A673 (cell line): ENCODE data around the gene CNTN5. TPM values are rescaled to one million over a fixed set of nuclear protein-coding genes. Genes with fewer than 3 reads are reported as not detected.

Experiments used
- BruUV-seq: library from RNA; stranded (reverse); fragments of 400-500 nt; replicated peaks from 2 replicates; lab custom pipeline; 2021; lab: Mats Ljungman, UMichigan
- CTCF ChIA-PET: fragments of 300-600 bp; sonication (Branson Sonifier 250); formaldehyde crosslinking; loops from one replicate; lab custom pipeline; 2022; ENCODE audit warnings: antibody characterized with exemption; lab: Charles Lee
- POLR2A ChIA-PET: fragments of 300-600 bp; sonication (Branson Sonifier 250); formaldehyde crosslinking; loops from one replicate; lab custom pipeline; 2022; ENCODE audit warnings: antibody characterized with exemption; ENCODE audit not compliant: low non-redundant PET; lab: Charles Lee
- DNase-seq: peaks from one replicate; pipeline ENCODE4 v3.0.0-alpha.2; 2015; ENCODE audit warnings: low spot score
- H3K27ac ChIP-seq: fragments of 200-600 bp; sonication (generic); 2 replicates; pipeline ENCODE4 v1.5.1; 2016; ENCODE audit warnings: mixed run types, low read depth, mild to moderate bottlenecking, mixed read lengths, antibody characterized with exemption, low read length; ENCODE audit not compliant: poor library complexity, severe bottlenecking
- H3K27me3 ChIP-seq: fragments of 200-600 bp; sonication (generic); replicated peaks from 2 replicates; pipeline ENCODE4 v1.6.1; 2017; ENCODE audit warnings: mixed run types, low read depth, mild to moderate bottlenecking, mixed read lengths, antibody characterized with exemption, low read length; ENCODE audit not compliant: insufficient read depth, poor library complexity
- H3K36me3 ChIP-seq: fragments of 200-600 bp; sonication (generic); 2 replicates; pipeline ENCODE4 v1.6.1; 2016; ENCODE audit warnings: mixed run types, mild to moderate bottlenecking, mixed read lengths, antibody characterized with exemption, low read length; ENCODE audit not compliant: insufficient read depth, poor library complexity, severe bottlenecking
- H3K4me1 ChIP-seq: fragments of 200-600 bp; sonication (generic); 2 replicates; pipeline ENCODE4 v1.6.1; 2017; ENCODE audit warnings: mixed run types, mild to moderate bottlenecking, mixed read lengths, antibody characterized with exemption, low read length; ENCODE audit not compliant: insufficient read depth, poor library complexity, severe bottlenecking
- H3K4me3 ChIP-seq: fragments of 200-600 bp; sonication (generic); 2 replicates; pipeline ENCODE4 v1.5.1; 2016; ENCODE audit warnings: low read depth, mixed run types, mild to moderate bottlenecking, mixed read lengths, low read length; ENCODE audit not compliant: poor library complexity, severe bottlenecking
- H3K9me3 ChIP-seq: fragments of 200-600 bp; sonication (generic); 2 replicates; pipeline ENCODE4 v1.6.1; 2016; ENCODE audit warnings: mixed run types, low read depth, mild to moderate bottlenecking, mixed read lengths, antibody characterized with exemption, low read length; ENCODE audit not compliant: poor library complexity, severe bottlenecking
- EZH2 ChIP-seq: fragments of 200-600 bp; sonication (generic); IDR thresholded peaks from 2 replicates; pipeline ENCODE4 v1.6.1; 2017; ENCODE audit warnings: borderline replicate concordance, low read depth, mild to moderate bottlenecking, mixed read lengths, antibody characterized with exemption, low read length; ENCODE audit not compliant: poor library complexity, severe bottlenecking
- intact Hi-C: fragments of 100-400 bp; cut with micrococcal nuclease; formaldehyde crosslinking; loops from one replicate; pipeline ENCODE4 v1.10.0; 2022; ENCODE audit not compliant: unreplicated experiment
- total RNA-seq: library from RNA; stranded (reverse); gene quantifications from 2 replicates; pipeline ENCODE4 v1.2.3, GENCODE V29; 2021
- TF ChIP-seq, protein P1 (sequence below): fragments of 300-800, 200-600 bp; sonication (generic); conservative IDR thresholded peaks from 2 replicates; pipeline ENCODE4 v1.5.1; 2017; ENCODE audit warnings: low read depth, mild to moderate bottlenecking, antibody characterized with exemption, low read length, moderate library complexity, mixed read lengths

CNTN5 gene
- total RNA-seq, 1 experiment from 2014 or later, result 0.80 TPM

DNA sequence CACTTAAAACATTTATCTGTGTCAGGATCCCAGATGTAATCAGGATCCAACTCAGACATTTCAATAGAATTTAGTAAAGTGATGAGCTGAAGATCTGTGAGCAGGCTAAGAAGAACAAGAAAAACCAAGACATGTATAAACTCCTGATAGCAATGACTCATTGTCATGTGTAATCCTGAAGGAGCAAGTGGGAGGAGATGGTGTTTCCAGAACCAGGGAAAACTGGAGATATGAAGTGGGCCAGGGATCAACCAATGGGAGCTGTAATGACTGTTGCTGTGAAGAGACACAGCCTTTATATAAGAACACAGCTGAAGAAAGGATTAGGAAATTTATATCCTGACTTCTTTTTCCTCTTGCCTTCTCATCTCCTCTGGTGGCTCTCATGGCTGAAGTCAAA lies 983.8 kb downstream of the CNTN5 start:
- no TSS peak for BruUV-seq
- peaks cover 3% of the 10 kb centered on the region for H3K9me3 ChIP-seq
- no peak overlapping the region for H3K27ac ChIP-seq
- no peaks in the 10 kb centered on the region for H3K4me1 ChIP-seq
- POLR2A ChIA-PET, result no interaction called here
- intact Hi-C loops, result no loop called here
- CTCF ChIA-PET, result no interaction called here
- TF ChIP-seq, protein P1, sequence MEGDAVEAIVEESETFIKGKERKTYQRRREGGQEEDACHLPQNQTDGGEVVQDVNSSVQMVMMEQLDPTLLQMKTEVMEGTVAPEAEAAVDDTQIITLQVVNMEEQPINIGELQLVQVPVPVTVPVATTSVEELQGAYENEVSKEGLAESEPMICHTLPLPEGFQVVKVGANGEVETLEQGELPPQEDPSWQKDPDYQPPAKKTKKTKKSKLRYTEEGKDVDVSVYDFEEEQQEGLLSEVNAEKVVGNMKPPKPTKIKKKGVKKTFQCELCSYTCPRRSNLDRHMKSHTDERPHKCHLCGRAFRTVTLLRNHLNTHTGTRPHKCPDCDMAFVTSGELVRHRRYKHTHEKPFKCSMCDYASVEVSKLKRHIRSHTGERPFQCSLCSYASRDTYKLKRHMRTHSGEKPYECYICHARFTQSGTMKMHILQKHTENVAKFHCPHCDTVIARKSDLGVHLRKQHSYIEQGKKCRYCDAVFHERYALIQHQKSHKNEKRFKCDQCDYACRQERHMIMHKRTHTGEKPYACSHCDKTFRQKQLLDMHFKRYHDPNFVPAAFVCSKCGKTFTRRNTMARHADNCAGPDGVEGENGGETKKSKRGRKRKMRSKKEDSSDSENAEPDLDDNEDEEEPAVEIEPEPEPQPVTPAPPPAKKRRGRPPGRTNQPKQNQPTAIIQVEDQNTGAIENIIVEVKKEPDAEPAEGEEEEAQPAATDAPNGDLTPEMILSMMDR, result no peak
- no peak for TF ChIP-seq EZH2
- H3K36me3 ChIP-seq, result no peaks in the 10 kb centered on the region
- H3K27me3 ChIP-seq, result no peaks in the 10 kb centered on the region
- no peak overlapping the region for H3K4me3 ChIP-seq
- no peak for DNase-seq

DNA sequence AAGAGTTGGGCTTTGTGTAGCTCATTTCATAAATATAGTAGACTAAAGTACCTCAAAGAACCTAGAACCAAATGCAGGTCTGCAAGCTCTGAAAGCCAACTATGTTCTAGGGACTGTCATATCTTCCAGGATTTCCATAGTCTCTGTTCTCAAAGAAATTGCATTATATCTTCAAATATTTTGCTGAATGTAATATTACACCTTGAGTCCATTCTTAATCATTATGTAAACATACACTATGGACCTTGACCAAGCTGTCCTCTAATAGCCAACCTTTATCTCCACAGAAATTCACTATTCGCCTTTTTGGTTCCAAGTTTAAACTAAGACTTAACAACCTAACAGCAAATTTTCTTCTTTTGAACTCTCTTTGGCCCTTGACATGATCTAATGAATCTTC lies 987.7 kb downstream of the CNTN5 start:
- no peak for DNase-seq
- CTCF ChIA-PET, result no interaction called here
- Histone ChIP-seq H3K4me3 (no peak overlapping the region), H3K9me3 (no peaks in the 10 kb centered on the region), H3K4me1 (no peaks in the 10 kb centered on the region), H3K27ac (no peak overlapping the region), H3K27me3 (no peaks in the 10 kb centered on the region), H3K36me3 (no peaks in the 10 kb centered on the region)
- POLR2A ChIA-PET, result no interaction called here
- BruUV-seq, result no TSS peak
- intact Hi-C loops, result no loop called here
- TF ChIP-seq EZH2, result no peak
- TF ChIP-seq, protein P1, result no peak

DNA sequence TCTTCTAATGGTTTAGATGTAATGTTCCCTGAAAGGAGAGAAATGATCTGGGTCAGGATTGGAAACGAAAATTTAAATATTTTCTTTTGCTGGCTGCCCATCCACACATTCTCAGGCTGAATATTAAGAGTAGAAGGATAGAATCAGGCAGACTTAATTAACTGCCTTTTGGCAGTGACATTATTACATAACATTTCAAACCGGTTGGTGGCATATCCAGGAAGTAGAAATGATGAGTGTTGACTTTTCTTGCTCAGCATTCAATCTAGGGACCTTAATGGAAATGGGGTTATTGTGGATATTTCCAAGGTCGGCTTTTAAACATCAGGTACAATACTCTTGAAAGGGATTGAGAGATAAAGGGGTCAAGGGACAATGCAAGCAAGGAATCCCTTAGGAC lies 989.0 kb downstream of the CNTN5 start:
- H3K9me3 ChIP-seq, result no peaks in the 10 kb centered on the region
- POLR2A ChIA-PET, result no interaction called here
- H3K4me3 ChIP-seq, result no peak overlapping the region
- H3K27me3 ChIP-seq, result no peaks in the 10 kb centered on the region
- DNase-seq, result no peak
- no peak overlapping the region for H3K27ac ChIP-seq
- CTCF ChIA-PET, result no interaction called here
- no peaks in the 10 kb centered on the region for H3K36me3 ChIP-seq
- no TSS peak for BruUV-seq
- no peaks in the 10 kb centered on the region for H3K4me1 ChIP-seq
- intact Hi-C loops, result no loop called here
- TF ChIP-seq EZH2, result no peak
- TF ChIP-seq, protein P1, result no peak
